GM19395 (cell line): ENCODE data around the gene RAB18.
A peak's percentile ranks its signal among the peaks of the same experiment; 100 is the strongest.
"Not testable (repeated sequence)": the region's sequence is repeated elsewhere in the genome, so short reads cannot be mapped to it uniquely, and the experiment has no call there.

Source experiments
- ATAC-seq: cut with Tn5 transposase; IDR thresholded peaks from one replicate; pipeline ENCODE4 v1.9.1; 2021; ENCODE audit warnings: mild to moderate bottlenecking, moderate library complexity; ENCODE audit not compliant: unreplicated experiment

The RAB18 gene

GRCh38 chr10:27504007-27504807 lies at the start of gene RAB18:
RAB18 (plus strand) TSS chr10:27504304; CDS start chr10:27504370, 66 bp downstream.
- peak; percentile 97 for ATAC-seq

GRCh38 chr10:27454837-27455236 lies 49.3 kb upstream of the RAB18 start:
- no peak for ATAC-seq

- ATAC-seq, result no peak
Measured at GRCh38 chr10:27457261-27457945, 46.7 kb upstream of the RAB18 start.

GRCh38 chr10:27457966-27458365 lies 46.1 kb upstream of the RAB18 start:
- no peak for ATAC-seq

GRCh38 chr10:27461312-27461711 lies 42.8 kb upstream of the RAB18 start:
- ATAC-seq, result no peak

- ATAC-seq, result no peak
Measured at GRCh38 chr10:27463961-27464360, 40.1 kb upstream of the RAB18 start.

GRCh38 chr10:27464993-27465392 lies 39.1 kb upstream of the RAB18 start:
- peak; percentile 95 for ATAC-seq

- not testable (repeated sequence) for ATAC-seq
Measured at GRCh38 chr10:27465596-27465995, 38.5 kb upstream of the RAB18 start.

- ATAC-seq, result no peak
Measured at GRCh38 chr10:27470885-27471284, 33.2 kb upstream of the RAB18 start.

GRCh38 chr10:27474741-27475140 lies 29.4 kb upstream of the RAB18 start:
- no peak for ATAC-seq

GRCh38 chr10:27479016-27479415 lies 25.1 kb upstream of the RAB18 start:
- no peak for ATAC-seq

GRCh38 chr10:27481486-27481885 lies 22.6 kb upstream of the RAB18 start:
- no peak for ATAC-seq

GRCh38 chr10:27482984-27483956 lies 20.8 kb upstream of the RAB18 start:
- ATAC-seq, result no peak

GRCh38 chr10:27485368-27485767 lies 18.7 kb upstream of the RAB18 start:
- ATAC-seq, result no peak

GRCh38 chr10:27485986-27486385 lies 18.1 kb upstream of the RAB18 start:
- no peak for ATAC-seq

- no peak for ATAC-seq
Measured at GRCh38 chr10:27490807-27491206, 13.3 kb upstream of the RAB18 start.

- no peak for ATAC-seq
Measured at GRCh38 chr10:27494116-27494805, 9.8 kb upstream of the RAB18 start.

GRCh38 chr10:27496137-27496536 lies 8.0 kb upstream of the RAB18 start:
- no peak for ATAC-seq

GRCh38 chr10:27500096-27500495 lies 4.0 kb upstream of the RAB18 start:
- no peak for ATAC-seq

- no peak for ATAC-seq
Measured at GRCh38 chr10:27500886-27501285, 3.2 kb upstream of the RAB18 start.
